HG03575 (cell line): ENCODE data around the gene SIK3.
"Not testable (repeated sequence)": the region's sequence is repeated elsewhere in the genome, so short reads cannot be mapped to it uniquely, and the experiment has no call there.

Experiments used
- ATAC-seq: cut with Tn5 transposase; IDR thresholded peaks from one replicate; pipeline ENCODE4 v1.9.1; 2021; ENCODE audit not compliant: unreplicated experiment, insufficient number of reproducible peaks, low FRiP score; ENCODE audit errors: extremely low read depth

The SIK3 gene

GRCh38 chr11:117057727-117058126 lies 40.5 kb downstream of the SIK3 start:
- ATAC-seq, result no peak

GRCh38 chr11:117057317-117057716 lies 40.9 kb downstream of the SIK3 start:
- no peak for ATAC-seq

DNA sequence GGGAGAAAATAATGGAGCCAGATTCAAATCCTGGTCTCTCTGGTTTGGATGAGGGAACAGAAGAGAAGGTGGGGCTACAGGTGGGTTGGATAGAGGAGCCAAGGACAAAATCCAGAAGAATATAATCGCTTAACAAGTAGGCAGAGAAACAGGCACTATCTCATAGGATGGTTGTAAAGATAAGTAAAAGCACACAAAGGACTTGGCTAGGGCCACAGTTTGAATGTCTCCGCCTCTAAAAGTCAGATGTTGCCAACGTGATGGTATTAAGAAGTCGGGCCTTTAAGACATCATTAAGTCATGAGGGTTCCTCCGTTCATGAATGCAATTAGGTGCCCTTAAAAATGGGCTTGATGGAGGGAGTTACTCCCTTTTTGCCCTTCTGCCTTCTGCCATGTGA lies 42.8 kb downstream of the SIK3 start:
- no peak for ATAC-seq

GRCh38 chr11:117054382-117054781 lies 43.8 kb downstream of the SIK3 start:
- no peak for ATAC-seq

DNA sequence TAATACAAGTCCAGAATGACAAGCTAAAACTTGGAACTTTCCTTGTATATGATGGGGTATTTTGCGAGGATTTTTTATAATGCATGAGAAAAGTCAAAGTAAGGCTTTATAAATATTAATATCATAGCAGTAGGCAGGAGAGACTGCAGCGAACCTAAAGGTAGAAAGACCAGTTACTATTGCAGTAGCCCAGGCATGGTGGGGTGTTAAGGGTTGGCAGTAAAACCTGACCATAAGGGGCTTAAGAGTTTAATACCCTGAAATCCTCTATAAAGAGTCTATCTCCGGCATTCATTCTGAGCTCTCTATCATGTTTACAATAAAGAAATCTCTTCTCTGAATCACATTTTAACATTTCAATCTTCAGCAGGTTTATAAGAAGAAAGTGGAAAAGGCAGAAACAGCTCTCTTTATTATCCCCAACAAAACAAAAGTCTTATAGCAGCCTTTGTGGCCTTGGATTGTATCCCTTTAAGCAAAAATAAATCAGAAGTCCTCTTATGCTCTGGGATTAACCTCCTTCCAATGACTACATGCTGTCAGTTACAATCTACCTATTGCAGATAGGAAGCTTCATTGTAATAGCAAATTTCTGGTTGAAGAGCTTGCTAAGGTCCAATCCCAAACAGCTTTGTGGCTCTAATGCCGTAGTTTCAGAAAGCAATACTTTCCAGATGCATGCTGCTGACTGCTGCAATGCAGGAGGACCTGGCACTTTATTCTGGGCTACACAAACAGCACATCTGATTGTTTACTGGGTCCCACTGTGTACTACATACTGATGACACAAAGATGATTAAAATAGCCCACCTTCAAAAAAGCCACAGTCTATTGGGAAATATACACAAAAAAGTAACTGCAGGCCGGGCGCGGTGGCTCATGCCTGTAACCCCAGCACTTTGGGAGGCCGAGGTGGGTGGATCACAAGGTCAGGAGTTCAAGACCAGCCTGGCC lies 45.8 kb downstream of the SIK3 start:
- no peak for ATAC-seq

DNA sequence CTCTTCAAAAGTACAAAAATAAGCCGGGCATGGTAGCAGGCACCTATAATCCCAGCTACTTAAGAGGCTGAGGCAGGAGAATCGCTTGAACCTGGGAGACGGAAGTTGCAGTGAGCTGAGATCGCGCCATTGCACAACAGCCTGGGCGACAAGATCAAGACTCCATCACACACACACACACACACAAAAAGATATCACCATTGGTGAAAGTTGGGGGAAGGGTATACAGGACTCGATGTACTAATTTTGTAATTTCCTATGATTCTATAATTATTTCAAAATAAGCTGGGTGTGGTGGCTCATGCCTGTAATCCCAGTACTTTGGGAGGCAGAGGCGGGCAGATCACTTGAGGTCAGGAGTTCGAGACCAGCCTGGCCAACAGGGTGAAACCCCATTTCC lies 48.1 kb downstream of the SIK3 start:
- ATAC-seq, result not testable (repeated sequence)

GRCh38 chr11:117046627-117047026 lies 51.6 kb downstream of the SIK3 start:
- ATAC-seq, result not testable (repeated sequence)

DNA sequence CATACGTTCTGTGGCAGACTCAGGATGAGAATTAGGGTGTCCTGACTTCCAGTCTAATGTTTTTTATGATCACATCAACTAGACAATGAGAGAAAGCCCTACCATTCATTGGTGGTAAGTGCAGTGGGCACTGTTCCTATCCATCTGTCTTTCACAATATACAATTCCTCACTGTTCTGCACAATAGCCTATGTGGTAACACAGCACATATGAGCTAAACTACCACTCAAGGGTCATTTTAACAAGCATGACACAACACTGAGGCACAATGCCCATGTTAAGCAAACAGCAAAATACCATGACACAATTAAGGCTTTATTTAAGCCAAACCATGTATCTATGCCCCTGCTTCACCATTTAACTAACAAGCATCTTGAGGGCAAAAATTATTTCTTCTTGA lies 52.3 kb downstream of the SIK3 start:
- ATAC-seq, result no peak

DNA sequence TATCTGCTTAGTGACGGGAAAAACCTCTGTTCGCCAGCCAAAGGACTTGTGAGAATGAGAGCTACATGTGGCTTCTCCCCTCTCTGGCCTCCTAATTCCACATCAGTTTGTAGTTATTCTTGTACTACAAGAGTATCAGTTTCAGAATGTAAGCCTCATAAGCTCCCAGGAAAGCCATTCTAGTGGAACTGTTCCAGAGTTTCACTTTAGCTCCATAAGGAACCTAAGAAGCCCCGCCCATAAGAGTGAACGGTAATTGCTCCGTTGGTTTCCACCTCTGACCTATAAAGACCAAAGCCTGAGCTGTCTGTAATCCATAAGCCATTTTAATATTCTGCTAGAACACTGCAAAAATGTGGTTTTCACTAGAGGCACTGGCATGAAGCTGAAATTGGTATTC lies 53.0 kb downstream of the SIK3 start:
- ATAC-seq, result no peak

DNA sequence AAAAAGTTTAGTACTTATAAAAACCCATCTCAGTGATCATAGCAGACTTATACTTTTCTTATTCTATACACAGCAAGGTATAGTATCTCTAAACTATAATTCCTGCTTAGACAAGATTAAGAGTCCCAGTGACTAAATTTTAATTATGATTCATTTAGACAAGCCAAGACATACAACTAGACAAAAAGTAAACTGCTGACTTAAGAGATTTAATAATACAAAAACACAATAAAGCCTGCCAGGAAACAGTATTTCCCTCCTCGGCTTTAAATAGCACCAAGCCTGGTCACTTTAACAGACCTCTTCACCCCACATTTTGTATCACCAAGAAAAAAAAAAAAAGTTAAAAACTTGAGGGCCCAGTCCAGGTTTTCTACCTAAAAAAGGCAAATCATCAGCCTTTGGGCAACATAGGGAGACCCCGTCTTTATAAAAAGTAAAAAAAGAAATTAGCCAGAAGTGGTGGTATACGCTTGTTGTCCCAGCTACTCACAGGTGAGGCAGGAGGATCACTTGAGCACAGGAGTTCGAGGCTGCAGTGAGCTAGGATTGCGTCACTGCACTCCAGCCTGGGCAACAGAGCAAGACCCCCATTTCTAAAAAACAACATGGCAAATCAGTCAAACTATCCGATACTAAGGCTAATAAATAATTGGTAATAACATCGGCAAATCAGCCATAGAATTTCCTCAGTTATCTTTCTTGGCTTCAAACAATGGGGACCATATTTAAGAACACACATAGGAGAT lies 53.8 kb downstream of the SIK3 start:
- ATAC-seq, result no peak

GRCh38 chr11:117042689-117043088 lies 55.5 kb downstream of the SIK3 start:
- no peak for ATAC-seq

DNA sequence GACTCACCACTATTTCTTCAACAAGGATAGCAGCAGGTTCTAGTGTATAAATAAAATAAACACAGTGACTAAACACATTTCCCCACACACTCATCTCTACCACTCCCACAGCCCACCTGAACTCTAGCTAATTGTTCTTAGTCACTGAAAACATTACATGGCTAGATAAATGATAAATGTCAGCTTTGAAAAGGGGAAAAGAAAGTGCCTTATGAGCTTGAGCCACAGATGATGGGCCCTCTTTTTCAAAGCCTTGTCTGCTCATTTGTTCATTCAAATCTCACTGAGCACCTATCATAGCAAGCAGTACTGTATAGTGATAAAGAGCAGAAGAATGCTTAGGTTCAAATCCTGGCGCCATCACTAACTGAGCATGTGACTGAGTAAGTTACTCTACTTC lies 58.3 kb downstream of the SIK3 start:
- ATAC-seq, result no peak

GRCh38 chr11:117039270-117039669 lies 59.0 kb downstream of the SIK3 start:
- ATAC-seq, result no peak

- ATAC-seq, result no peak
Measured at GRCh38 chr11:117037975-117038350, 60.3 kb downstream of the SIK3 start.

- no peak for ATAC-seq
Measured at GRCh38 chr11:117037279-117037974, 60.8 kb downstream of the SIK3 start.

DNA sequence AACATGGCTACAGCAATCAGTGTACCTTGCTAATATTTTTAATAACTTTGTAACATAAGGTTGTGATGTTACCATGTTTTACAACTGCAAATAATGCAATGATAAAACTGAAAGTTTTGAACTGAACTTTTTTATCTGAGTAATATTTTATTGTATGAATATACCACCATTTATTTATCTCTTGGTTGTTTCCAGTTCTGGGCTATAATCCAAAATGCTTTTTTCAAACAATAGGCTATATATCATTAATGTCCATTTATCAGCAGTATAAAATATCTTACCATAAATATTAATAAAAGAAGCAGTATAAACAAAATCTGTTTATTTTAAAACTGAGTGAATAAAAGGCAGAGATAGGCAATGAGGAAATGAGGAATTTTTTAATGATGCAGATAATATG lies 63.3 kb downstream of the SIK3 start:
- ATAC-seq, result no peak

- ATAC-seq, result no peak
Measured at GRCh38 chr11:117026593-117027330, 71.5 kb downstream of the SIK3 start.

DNA sequence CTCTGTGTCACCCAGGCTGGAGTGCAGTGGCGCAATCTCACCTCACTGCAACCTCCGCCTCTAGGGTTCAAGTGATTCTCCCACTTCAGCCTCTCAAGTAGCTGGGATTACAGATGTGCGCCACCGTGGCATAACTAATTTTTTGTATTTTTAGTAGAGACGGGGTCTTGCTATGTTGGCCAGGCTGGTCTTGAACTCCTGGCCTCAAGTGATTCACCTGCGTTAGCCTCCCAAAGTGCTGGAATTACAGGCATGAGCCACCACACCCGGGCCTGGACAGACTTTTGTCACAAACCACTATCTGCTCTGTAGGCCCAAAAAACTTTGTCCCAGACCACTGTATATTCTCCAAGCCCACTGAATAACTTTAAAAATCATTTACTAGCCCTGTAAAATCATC lies 74.5 kb downstream of the SIK3 start:
- not testable (repeated sequence) for ATAC-seq

- no peak for ATAC-seq
Measured at GRCh38 chr11:117023178-117023577, 75.0 kb downstream of the SIK3 start.
